NB4 (cell line): ENCODE results near the gene GPANK1.
"Not testable (repeated sequence)": the region's sequence is repeated elsewhere in the genome, so short reads cannot be mapped to it uniquely, and the experiment has no call there.

Source experiments
- POLR2A ChIP-seq: IDR thresholded peaks from 2 replicates; pipeline ENCODE4 v1.6.1; 2011; ENCODE audit warnings: mild to moderate bottlenecking; ENCODE audit not compliant: insufficient read length; ENCODE audit errors: extremely low read depth
- TF ChIP-seq, protein P1 (sequence below): IDR thresholded peaks from one replicate; pipeline ENCODE4 v1.5.1; 2012; ENCODE audit warnings: low read depth, low read length

GRCh38 chr6:31709157-31709556 is 44.4 kb upstream of the GPANK1 start:
- TF ChIP-seq POLR2A = not testable (repeated sequence)
- TF ChIP-seq, protein P1, sequence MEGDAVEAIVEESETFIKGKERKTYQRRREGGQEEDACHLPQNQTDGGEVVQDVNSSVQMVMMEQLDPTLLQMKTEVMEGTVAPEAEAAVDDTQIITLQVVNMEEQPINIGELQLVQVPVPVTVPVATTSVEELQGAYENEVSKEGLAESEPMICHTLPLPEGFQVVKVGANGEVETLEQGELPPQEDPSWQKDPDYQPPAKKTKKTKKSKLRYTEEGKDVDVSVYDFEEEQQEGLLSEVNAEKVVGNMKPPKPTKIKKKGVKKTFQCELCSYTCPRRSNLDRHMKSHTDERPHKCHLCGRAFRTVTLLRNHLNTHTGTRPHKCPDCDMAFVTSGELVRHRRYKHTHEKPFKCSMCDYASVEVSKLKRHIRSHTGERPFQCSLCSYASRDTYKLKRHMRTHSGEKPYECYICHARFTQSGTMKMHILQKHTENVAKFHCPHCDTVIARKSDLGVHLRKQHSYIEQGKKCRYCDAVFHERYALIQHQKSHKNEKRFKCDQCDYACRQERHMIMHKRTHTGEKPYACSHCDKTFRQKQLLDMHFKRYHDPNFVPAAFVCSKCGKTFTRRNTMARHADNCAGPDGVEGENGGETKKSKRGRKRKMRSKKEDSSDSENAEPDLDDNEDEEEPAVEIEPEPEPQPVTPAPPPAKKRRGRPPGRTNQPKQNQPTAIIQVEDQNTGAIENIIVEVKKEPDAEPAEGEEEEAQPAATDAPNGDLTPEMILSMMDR = not testable (repeated sequence)
